Measurements from ENCODE around the gene BEGAIN.

Gene BEGAIN

DNA sequence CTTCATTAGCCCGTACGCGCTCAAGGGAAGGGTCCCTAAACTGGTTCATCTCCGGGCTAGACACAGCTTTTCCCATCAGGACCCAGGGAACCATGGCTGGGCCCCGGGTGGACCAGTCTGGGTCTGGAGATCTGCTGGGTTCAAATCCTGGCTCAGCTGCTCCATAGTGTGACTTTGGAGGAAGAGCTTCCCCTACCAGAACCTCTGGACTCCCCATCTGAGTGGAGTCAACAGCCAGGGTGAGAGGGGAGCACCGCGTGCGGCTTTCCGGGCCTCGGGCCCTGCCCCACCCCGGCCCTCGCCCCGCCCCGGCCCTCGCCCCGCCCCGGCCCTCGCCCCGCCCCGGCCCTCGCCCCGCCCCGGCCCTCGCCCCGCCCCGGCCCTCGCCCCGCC lies 41.2 kb downstream of the BEGAIN start:
- DNase-seq, result no peak

DNA sequence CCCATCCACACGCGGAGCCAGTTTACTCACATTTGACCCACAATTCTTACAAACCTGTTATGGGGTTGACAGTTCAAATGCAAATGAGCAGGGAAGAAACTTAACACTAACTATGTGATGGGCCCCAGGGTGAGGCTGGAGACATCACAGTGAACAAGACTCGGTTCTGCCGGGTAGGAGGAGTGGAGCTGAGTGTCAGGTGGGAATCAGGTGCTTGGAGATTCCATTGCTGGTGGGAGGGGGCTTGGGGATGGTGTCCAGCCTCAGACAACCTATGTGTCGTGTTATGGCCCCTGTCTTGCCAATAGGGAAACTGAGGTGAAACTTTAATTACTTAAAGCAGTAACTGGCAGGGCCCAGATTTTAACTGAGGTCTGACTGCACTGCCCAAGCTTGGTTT lies 41.9 kb downstream of the BEGAIN start:
- no peak for DNase-seq

DNA sequence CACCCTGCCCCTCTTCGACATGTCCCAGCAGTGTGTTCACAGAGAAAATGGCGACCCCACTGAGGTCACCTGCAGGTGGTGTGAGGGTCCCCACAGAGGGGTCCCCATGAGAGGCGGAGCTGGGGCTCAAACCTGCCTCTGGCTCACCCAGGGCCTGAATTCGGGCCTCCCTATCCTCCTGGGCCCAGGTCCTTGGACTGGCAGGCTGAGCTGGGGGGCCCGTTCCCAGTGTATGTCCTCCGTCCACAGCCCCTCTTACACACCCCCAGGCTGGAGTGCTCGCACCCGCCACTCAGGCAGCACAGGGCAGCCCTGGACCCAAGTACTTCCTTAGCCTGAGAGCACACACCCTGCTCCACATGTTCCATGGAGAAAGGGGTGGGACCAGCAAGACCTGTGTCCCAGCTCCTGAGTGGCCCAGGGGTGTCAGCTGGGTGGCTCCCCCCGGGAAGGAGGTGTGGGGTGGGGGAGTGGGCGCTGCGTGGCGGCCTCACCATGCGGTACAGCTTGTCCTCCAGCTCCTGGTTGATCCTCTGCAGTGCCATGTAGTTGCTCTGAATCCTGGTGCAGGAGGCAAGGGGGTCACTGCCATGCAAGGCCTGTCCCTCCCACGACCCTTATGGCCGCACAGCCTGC lies 42.6 kb downstream of the BEGAIN start:
- no peak for DNase-seq

DNA sequence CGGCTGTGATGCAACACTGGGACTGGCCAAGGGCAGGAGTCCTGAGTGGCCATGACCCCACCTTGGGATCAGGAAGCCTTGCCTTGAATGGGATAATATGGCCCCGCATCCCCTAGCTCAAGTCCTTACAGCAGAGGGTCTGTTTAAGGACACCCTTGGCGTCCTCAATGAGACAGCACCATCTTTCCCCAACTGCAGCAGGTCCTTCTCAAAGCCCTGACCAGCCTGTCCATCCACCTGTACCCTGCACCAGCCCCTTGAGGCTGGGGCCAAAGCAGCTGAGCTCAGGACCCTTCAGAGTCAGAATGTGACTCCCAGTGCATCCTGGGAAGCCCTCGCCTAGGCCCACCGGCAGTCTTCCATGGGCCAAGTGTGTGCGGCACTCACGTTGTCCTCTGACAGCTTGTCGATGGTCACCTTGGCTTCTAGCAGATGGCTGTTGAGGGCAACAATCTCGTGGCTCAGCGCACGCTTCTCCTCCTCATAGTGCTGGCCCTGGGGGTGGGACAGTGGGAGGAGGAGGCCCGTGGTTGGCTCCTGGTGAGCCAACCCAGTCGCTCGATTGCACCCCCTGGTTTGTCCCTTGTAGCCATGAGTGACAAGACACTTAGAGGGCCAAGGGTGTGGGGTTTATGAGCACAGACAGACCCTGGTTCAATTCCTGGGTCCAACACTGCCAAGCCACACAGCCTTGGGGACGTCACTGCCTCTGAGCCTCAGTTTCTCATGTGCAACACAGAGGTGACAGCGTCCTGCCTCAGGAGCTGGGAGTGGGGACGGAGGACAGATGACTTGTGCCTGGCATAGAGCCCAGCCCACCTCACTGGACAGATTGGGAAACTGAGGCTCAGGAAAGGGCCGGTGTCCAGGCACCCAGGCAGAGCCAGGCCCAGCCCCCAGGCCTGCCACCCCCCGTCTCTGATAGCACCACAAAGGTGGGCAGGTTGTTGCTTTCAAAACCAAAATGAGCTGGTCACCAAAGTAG lies 43.5 kb downstream of the BEGAIN start:
- no peak for DNase-seq

DNA sequence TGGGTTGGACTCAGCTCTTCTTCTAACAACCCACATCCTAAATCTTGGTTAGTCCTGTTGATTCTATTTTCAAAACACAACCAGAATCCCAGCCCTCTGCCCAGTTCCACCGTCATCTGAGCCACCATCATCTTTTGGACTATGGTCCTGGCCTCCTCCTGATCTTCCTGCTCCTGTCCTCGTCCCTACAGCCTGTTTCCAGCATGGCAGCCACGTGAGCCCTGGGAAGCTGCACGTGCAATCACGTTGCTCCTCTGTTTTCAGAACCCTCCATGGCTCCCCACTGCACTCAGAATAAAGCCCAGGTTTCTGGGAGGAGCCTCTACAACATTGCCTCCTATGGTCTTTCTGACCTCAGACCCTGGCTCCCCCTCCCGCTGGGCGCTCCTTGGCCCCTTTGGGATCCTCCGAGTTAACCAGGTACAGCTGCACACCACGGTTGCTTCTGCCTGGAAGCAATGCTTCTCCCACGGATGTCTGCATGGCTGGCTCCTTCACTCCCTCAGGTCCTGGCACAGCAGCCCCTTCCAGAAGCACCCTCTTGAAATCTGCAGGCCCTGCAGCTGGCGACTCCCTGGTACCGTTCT lies 44.5 kb downstream of the BEGAIN start:
- no peak for DNase-seq

DNA sequence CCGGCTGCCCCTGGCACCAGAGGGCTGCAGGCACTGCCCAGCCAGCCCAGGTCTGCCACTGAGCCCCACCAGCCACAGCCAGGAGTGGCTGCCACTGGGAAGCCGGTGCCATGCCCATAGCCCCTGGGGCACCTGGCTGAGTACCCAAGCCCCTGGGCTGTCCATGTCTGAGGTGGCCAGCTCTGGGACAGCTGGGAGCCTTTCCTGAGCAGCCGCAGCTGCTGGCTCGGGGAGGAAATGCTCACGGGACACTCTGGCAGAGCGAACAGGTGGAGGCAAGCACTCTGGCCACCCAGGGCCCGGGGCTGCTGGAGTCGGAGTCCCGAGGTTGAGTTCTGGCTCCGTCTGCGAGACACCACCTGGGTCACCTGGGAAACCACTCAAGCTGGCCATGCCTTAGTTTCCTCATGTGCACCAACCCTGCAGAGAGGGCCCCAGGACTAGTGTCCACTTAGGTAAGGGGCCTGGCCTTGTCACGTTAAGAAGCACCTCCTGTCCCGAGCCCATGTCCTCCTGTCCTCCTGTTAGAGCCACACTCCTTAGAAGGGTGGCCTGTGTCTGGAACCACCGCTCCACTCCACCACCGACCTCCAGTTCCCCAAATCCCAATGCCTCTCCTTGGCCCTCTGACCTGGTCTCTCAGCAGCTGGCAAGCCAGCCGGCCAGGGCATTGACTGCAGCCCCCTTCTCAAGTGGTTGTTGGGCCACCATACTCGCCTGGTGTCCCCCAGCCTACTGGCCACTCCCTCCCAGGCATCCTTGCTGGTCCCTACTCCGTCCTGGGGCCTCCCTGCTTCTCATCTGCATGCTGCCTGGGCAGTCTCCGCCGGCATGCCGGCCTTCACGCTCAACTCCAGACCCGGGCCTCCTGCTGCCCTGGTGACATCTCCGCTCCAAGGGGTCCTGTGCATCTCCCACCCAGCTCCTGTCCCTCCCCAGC lies 45.3 kb downstream of the BEGAIN start:
- DNase-seq, result no peak

DNA sequence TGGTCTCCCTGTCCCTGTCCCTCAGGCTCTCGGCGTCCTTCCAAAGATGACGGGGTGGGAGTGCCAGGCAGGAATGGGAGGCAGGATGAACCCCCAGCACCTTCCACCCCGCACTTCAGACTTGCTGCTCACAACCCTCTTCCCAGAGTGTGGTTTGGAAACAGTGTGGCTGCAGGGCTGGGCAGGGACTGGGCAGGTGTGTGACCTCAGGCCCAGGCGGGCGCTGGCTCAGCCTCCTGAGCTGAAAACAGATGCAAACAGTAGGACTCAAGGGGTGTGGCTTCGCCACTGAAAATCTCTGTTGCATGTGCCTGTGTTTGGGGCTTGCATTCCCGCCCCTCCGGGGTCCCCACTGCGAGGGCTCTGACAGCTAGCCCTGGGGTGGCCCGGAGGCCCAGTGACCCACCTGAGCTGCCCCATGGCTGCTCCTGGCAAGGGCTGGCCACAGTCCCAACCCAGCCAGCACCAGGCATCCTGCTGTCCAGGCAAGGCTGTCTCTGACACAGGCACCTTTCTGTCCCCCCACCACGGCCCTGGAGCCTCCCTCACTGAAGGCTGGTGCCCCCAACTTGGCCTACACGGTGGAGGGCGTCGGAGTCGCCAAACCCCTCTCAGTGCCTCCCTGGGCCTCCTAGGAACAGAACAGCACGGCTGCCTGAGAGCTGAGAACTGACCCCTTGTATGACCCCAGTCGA lies 46.1 kb downstream of the BEGAIN start:
- DNase-seq, result no peak

DNA sequence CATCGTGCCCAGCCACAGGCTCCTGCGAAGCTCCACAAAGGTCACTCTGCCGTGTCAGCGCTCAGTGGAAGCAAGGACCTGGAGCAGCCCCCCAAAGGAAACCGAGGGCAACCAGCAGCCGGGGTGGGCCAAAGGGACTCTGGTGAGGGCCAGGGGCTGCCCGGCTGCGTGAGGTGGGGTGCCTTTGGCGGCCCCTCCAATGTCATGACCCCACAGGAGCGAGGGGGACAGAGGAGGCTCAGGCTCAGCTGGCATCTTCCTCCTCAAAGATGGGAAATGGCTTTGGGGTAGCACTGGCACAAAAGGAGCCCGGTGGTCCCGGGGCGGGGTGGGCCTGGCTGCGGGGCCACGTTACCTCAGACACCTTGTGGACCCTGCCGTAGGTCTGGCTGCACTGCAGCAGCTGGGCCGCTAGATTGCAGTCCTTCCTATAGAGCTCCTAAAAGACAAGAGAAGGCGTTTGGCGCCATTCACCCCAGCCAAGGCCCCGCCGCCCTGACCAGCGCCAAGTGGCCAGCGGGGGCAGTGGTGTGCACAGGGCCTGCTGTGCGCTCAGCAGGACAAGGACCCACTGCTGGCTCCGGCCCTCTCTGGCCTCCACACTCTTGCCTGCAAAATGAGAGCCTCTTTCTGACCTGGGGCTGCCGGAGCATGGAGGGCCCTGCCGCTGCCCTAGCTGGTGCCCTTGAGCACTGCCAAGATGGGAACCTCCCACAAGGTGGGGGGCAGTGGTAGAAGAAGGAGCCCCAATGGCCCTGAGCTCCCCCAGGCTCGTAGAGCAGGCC lies 46.9 kb downstream of the BEGAIN start:
- DNase-seq, result no peak

DNA sequence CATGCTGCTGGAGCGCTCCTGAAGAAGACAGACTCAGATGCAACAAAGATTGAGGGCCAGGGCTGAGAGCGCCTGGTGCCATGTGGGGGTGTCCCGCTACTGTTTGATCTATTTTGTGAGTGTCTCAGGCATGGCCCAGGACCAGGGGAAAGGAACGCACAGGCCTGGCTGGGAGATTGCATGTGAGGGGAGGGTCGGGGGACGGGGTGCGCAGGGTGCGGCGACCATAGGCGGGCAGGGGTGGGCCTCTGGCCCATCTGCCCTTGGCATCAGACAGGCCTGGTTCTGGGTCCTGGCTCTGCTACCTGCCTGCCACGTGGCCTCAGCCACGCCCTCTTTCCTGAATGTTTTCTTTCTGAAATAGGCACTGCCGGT lies 47.5 kb downstream of the BEGAIN start:
- DNase-seq, result no peak

DNA sequence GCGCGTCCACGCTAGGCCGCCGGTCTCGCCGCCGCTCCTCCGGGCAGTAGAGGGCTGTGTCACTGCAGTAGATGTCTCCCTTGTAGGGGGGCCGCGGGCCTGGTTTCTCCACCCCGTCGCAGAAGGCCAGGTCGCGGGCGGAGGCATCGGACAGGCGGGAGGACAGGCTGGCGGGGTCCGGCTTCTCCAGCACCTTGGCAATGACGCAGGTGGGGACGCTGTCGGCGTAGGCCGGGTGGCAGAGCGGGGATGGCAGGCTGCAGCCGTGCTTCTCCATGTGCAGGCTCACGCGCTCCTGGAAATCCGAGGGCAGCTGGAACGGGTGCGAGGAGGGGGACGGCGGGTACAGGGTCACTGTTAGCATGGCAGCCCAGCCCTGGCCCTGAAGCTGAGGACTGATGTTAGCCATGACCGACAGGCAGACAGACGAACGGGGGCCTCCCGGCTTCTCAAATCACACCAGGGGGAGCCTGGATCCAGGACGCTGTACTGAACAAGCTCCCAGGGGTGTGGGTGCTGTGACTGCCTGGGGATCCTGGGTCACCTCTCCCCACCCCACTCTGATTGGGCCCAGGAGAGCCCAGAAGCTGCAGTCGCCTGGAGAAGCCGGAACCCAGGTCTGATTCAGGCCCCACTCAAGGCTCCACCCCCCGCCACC lies 48.1 kb downstream of the BEGAIN start:
- DNase-seq, result no peak

DNA sequence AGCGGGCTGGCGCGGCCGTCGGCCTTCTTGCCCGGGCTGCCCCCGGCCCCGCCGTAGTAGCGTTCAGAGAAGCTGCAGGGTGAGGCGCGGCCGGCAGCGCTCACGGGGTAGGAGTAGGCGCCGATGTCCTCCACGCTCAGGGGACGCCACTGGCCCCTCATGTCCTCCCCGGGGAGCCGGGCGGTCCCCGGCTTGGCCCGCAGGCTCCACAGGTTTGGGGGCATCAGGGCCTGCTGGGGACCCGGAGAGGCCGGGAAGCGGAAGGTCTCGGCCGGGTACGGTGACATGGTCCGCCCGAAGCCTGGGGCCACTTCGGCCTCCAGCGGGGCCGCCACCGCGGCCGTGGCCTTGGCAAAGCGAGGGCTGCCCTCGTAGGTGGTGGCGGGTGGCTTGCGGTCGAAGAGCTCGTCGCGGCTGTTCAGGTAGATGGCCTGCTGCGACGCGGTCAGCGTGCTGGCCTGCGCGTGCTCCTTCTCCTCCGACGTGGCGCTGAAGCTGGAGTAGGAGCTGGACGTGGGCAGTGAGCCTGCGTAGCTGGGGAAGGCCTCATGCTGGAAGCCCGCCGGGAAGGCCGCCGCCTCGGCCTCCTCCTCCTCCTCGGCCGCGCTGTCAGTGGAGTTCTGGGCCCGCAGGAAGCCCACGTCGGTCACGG lies 48.7 kb downstream of the BEGAIN start:
- DNase-seq, result no peak

DNA sequence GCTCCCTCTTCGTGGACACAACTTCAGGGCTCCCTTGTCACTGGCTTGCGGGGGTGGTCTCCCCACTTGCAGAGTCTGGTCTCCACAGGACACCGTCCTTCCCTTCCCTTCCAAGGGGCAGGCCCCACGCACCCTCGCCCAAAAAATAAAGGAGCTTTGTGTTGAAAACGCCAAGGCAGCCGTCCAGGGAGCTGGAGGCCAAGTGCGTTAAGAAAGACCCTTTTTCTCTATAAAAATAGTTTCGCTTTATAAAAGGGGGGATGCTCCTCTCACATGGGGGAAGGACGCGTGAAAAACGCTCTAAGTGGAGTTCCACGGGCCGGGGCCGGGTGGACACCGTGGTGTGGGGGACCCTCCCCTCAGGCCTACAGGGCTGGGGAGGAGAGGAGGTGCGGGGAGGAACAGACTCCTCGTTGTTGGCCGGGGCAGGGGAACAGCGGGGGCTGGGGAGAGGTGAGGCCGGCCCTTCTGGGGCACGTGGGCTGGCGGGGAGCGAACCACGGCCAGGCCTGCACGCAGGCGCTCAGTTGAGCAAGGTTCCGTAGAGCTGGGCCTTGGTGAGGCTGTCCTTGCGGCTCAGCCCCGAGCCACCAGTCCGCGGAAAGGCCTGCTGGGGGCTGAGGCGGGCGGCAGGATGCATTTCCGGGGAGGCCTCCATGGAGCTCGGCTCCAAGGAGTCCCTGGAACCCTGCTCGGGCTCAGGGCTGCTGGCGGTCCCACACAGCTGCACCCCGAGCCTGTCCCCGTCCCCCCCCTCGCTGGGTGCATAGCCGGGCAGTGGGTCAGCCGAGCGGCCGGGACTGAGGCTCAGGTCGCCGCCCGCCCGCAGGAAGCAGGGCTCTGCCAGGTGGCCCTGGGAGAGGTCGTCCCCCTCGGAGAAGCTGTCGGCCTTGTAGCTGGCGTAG lies 49.5 kb downstream of the BEGAIN start:
- no peak for DNase-seq

DNA sequence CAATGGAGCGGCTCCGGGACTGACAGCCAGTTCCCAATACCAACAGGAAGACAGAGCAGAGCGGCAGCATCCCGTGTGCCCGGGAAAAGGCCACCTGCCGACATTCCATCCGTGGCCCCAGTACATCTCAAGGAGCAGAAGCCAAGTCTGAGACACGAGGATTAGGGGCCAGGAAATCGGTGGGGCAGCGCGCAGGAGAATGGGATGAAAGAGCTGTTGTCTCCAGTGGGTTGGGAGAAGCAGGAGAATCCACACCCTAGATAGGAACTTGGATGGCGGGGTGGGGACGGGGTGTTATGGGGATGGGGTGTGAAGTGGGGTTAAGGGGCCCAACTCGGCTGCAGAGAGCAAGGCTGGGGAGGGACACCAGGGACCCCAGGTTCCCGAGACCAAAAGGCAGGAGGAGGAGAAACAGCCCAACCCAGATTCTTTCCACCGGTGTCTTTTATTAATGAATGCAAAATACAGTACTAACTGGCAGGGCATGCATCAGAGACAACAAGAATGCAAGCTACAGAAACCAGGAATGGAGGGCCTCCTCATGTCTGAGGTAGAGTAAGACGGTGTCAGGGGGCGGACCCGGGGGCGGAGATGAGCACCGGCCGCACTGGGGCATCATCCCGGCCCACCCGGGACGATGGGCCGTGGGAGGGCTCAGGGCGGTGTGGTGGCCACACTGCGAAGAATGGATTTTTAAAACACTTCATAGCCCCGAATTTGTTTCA lies 50.3 kb downstream of the BEGAIN start:
- no peak for DNase-seq

DNA sequence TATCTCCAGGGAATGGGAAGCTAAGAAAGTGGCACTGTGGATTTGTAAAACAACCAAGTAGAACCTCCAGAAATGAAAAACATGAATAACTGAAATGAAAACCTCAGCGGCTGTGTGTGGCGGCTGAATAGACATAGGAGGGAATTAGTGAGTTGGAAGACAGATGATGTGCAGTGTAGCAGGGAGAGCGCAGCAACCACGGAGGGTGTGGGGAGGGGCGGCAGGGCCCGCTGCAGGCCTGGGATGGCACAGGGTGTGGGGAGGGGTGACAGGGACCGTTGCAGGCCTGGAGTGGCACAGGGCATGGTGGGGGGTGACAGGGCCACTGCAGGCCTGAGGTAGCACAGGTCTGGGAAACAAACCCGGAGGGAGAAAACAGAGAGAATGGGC lies 51.1 kb downstream of the BEGAIN start:
- DNase-seq, result no peak

DNA sequence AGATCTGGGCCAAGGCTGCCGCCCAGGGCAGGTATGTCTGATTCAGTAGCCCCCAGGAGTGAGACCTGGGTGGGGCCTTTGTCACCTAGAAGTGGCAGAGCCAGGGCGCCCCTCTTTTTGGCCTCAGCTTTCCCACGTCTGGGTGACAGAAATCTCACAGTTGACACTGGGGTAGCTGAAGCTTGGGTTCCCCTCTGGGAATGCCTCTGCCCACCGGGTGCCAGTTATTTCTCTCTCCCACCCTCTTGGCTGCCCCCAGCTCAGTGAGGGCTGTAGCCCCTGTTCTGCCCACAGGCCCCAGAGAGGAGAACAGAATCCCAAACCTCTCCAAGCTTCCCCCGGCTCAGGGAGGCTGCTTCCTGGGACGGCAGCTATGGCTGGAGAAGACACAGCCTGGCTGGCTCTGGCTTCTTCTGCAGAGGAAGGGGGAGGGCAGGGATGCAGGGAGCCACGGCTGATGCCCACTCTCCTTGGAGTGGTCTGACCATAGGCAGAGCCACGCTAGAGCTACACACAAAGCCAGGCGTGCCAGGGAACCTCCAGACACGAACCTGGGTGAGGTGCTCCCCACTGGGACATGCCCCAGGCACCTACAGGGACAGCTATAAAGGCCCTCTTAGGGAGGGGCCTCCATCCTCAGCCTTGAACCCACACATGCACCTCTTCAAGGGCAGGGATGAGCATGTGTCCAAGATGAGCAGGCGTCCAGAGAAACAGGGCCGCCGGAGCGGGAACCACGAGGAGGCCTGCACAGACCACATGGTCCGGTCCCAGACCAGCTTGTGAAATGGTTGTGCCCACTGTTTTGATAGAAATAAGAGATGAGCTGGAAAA lies 51.7 kb downstream of the BEGAIN start:
- DNase-seq, result no peak

DNA sequence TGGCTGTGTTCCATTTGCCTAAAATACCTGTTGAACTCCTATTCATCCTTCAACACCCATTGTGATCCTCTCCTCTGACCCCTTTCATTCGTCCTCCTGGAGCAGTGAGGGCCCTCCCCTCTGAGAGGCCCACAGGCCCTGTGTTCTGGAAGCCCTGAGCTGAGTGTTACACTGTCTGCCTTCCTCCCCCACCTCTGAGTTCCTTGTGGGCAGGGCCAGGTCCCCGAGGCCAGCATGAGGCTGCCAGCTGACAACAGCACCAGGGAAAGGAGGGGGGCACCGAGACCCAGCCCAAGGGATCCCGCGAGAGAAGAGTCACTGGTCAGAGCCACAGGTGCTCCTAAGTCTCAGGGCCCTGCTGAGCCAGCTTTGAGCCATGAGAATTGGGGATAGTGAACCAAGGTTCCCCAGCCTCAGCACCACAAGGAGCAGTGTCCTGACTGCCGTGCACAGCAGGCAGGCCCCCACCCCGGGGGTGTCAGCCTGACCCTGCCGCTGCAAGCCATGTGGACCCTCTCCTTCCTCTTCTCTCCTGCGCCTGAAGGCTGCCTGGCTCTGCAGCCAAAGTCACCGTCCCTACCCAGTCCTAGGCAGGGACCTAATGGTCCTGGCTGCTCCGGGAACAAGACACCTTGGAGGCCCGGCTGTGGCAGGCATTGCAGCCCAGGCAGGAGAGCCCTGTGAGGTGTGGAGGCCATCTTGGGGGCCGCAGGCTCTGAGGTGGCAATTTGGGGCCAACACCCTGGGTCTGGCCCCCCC lies 52.5 kb downstream of the BEGAIN start:
- no peak for DNase-seq
